GM10266 (cell line): ENCODE measurements around the gene CKAP2.

ENCODE experiments used
- DNase-seq: peaks from one replicate; pipeline ENCODE4 v3.0.0; 2012; ENCODE audit errors: extremely low spot score
- TF ChIP-seq, protein P1 (sequence below): IDR thresholded peaks from 2 replicates; pipeline ENCODE4 v1.5.1; 2012; ENCODE audit warnings: mild to moderate bottlenecking, low read depth; ENCODE audit not compliant: control insufficient read depth, insufficient read depth; ENCODE audit errors: missing control alignments

Gene CKAP2

DNA sequence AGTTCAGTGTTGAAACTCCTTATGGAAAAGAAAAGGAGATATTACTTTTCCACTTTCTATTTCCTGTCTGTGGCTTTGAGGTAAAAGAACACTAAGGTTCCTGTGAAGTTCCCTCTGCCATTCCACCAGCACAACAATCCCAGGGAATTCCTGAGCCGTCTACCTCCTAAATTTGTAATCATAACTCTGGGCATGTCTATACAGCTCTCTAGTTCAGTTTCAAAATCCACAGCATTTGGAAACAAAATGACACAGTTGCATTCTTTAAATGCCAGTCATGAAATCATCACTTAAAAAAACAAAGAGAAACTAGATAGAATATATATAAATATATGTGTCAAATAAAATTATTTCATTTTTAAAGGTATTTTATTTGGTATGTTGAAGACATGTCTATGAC is 40.3 kb upstream of the CKAP2 start:
- TF ChIP-seq, protein P1, sequence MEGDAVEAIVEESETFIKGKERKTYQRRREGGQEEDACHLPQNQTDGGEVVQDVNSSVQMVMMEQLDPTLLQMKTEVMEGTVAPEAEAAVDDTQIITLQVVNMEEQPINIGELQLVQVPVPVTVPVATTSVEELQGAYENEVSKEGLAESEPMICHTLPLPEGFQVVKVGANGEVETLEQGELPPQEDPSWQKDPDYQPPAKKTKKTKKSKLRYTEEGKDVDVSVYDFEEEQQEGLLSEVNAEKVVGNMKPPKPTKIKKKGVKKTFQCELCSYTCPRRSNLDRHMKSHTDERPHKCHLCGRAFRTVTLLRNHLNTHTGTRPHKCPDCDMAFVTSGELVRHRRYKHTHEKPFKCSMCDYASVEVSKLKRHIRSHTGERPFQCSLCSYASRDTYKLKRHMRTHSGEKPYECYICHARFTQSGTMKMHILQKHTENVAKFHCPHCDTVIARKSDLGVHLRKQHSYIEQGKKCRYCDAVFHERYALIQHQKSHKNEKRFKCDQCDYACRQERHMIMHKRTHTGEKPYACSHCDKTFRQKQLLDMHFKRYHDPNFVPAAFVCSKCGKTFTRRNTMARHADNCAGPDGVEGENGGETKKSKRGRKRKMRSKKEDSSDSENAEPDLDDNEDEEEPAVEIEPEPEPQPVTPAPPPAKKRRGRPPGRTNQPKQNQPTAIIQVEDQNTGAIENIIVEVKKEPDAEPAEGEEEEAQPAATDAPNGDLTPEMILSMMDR: no peak
- no peak for DNase-seq

DNA sequence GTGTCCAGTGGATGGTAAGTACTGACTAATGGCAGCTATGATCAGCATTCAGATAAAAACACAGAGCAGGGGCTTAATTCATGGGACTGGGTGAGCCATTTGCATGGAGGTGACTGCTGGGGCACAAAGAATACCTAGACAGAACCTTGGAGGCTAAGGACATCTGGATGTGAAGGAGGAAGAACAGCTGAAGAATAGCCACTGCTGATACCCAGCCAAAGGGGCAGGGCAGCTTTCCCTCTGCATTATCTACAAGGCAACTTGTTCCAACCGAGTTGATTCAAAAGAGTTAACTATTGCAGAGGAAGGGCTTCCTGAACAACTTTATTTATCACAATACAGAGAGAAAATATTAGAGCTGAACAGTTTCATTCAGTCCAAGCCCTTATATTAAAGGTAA is 36.2 kb upstream of the CKAP2 start:
- TF ChIP-seq, protein P1: no peak
- DNase-seq: no peak

DNA sequence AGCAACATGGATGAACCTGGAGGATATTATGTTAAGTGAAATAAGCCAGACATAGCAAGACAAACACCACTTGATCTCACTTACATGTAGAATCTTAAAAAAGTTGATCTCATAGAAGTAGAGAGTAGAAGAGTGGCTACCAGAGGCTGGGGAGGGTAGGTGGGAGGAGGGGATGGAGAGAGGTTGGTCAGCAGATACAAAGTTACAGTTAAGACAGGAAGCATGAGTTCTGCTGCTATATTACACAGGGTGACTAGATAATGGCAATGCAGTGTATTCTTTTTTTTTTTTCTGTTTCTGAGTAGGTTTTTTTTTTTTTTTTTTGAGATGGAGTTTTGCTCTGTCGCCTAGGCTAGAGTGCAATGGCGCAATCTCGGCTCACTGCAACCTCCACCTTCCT is 34.1 kb upstream of the CKAP2 start:
- TF ChIP-seq, protein P1: no peak
- no peak for DNase-seq

DNA sequence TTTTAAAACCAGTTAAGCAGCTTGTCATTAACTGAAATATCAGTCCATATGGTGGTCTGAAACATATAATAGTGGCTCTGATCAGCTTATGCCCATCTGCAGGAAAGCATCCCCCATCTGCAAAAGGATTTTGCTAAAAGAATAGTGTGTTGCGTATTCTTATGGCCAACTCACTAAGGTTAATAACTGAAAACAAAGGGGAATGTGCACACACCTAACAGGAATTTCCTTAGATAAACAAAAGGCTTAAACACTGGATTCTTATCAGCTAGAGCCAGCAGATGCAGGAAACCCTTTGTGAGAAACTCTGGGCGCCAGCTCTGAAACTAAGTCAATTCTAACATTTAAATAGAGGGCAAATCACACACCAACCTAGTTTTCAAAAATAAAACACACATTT is 27.0 kb upstream of the CKAP2 start:
- TF ChIP-seq, protein P1: no peak
- no peak for DNase-seq

DNA sequence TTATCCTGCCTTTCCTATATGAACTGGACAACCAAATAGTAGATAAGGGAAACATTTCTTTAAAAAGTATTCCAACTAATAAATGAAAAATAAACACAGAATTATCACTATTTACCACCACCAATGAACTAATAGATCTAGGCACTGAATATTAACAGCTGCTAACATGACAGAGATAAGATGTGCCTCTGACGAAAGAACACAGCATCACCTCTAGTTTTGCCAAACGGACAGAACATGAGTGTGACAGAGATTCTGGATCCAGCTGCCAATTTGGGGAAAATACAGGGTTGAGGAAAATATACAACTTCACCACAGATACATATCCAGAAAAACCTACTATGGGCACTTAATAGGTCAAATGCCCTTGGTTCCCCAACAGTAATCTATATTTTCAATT is 22.8 kb upstream of the CKAP2 start:
- TF ChIP-seq, protein P1: no peak
- no peak for DNase-seq

DNA sequence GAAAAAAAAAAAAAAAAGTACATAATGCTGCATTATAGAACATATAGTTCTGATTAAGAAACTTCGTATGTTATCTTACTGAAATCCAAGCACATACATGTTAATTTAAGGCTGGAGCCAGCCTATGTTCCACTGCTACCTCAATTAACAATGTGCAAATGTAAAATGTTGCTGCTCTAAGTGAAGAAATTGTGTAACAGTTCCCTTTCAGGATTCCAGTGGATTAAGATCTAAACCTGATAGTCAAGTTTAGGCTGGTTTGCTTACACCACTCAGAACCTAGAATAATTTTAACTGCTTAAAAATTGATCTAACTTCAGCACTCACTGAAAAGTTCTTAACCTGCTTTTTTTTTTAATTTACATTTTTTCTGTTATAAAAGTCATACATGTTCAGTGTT is 9.0 kb upstream of the CKAP2 start:
- no peak for DNase-seq
- TF ChIP-seq, protein P1: no peak

DNA sequence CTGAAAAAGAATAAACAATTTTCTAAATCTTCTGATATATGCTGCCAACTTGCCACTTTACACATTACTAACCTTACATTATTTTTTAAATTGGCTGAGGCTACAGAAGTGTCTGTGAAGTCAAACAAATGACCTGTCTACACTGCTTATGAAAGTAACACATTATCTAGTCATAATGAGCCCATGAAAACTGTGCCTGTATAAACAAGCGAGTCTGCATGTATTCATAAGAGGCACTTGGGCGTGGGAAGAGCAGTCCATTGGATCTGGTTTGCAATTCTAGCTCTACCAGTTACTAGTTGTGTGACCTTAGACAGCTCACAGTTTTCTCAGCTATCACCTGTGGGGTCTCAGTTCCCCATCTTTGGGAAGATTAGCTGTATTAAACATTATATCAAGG is 7.9 kb upstream of the CKAP2 start:
- TF ChIP-seq, protein P1: no peak
- DNase-seq: no peak
